Neural cell (in vitro differentiated cells): ENCODE measurements around the gene SDC1.

ENCODE experiments used
- EP300 ChIP-seq: fragments of 450-650 bp; conservative IDR thresholded peaks from 2 replicates; pipeline ENCODE4 v1.6.1; 2014; ENCODE audit warnings: antibody characterized with exemption, mild to moderate bottlenecking, moderate library complexity; ENCODE audit not compliant: poor library complexity, severe bottlenecking
- EZH2 ChIP-seq: fragments of 200-600, 300-800 bp; shearing (Covaris generic), sonication (generic); IDR thresholded peaks from 2 replicates; pipeline ENCODE4 v1.6.1; 2014; ENCODE audit warnings: antibody characterized with exemption, low read length, borderline replicate concordance, mild to moderate bottlenecking; ENCODE audit not compliant: insufficient read depth, poor library complexity, severe bottlenecking
- MXI1 ChIP-seq: fragments of 450-650 bp; conservative IDR thresholded peaks from 2 replicates; pipeline ENCODE4 v1.6.1; 2014; ENCODE audit warnings: antibody characterized with exemption, mild to moderate bottlenecking; ENCODE audit not compliant: poor library complexity, severe bottlenecking
- POLR2AphosphoS5 ChIP-seq: IDR thresholded peaks from 2 replicates; pipeline ENCODE4 v1.6.1; 2012
- RAD21 ChIP-seq: fragments of 450-650 bp; conservative IDR thresholded peaks from 2 replicates; pipeline ENCODE4 v1.6.1; 2014; ENCODE audit warnings: antibody characterized with exemption, mild to moderate bottlenecking, moderate library complexity
- SMC3 ChIP-seq: fragments of 450-650 bp; conservative IDR thresholded peaks from 2 replicates; pipeline ENCODE4 v1.6.1; 2014; ENCODE audit warnings: antibody characterized with exemption, mild to moderate bottlenecking, moderate library complexity; ENCODE audit not compliant: poor library complexity
- TAF1 ChIP-seq: IDR thresholded peaks from 2 replicates; pipeline ENCODE4 v1.6.1; 2012; ENCODE audit warnings: low read depth
- TF ChIP-seq, protein P1 (sequence below): fragments of 450-650 bp; IDR thresholded peaks from 2 replicates; pipeline ENCODE4 v1.5.1; 2014; ENCODE audit warnings: antibody characterized with exemption, mild to moderate bottlenecking, moderate library complexity; ENCODE audit not compliant: poor library complexity, severe bottlenecking
- TF ChIP-seq, protein P2 (sequence below): IDR thresholded peaks from 2 replicates; pipeline ENCODE4 v1.6.1; 2012; ENCODE audit warnings: borderline replicate concordance

GRCh38 chr2:20175931-20176330 lies 49.0 kb downstream of the SDC1 start:
- TF ChIP-seq POLR2AphosphoS5 (no peak), RAD21 (no peak), EZH2 (no peak), EP300 (no peak), TAF1 (no peak), SMC3 (no peak), MXI1 (no peak)
- TF ChIP-seq, protein P1, sequence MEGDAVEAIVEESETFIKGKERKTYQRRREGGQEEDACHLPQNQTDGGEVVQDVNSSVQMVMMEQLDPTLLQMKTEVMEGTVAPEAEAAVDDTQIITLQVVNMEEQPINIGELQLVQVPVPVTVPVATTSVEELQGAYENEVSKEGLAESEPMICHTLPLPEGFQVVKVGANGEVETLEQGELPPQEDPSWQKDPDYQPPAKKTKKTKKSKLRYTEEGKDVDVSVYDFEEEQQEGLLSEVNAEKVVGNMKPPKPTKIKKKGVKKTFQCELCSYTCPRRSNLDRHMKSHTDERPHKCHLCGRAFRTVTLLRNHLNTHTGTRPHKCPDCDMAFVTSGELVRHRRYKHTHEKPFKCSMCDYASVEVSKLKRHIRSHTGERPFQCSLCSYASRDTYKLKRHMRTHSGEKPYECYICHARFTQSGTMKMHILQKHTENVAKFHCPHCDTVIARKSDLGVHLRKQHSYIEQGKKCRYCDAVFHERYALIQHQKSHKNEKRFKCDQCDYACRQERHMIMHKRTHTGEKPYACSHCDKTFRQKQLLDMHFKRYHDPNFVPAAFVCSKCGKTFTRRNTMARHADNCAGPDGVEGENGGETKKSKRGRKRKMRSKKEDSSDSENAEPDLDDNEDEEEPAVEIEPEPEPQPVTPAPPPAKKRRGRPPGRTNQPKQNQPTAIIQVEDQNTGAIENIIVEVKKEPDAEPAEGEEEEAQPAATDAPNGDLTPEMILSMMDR, result no peak
- TF ChIP-seq, protein P2, sequence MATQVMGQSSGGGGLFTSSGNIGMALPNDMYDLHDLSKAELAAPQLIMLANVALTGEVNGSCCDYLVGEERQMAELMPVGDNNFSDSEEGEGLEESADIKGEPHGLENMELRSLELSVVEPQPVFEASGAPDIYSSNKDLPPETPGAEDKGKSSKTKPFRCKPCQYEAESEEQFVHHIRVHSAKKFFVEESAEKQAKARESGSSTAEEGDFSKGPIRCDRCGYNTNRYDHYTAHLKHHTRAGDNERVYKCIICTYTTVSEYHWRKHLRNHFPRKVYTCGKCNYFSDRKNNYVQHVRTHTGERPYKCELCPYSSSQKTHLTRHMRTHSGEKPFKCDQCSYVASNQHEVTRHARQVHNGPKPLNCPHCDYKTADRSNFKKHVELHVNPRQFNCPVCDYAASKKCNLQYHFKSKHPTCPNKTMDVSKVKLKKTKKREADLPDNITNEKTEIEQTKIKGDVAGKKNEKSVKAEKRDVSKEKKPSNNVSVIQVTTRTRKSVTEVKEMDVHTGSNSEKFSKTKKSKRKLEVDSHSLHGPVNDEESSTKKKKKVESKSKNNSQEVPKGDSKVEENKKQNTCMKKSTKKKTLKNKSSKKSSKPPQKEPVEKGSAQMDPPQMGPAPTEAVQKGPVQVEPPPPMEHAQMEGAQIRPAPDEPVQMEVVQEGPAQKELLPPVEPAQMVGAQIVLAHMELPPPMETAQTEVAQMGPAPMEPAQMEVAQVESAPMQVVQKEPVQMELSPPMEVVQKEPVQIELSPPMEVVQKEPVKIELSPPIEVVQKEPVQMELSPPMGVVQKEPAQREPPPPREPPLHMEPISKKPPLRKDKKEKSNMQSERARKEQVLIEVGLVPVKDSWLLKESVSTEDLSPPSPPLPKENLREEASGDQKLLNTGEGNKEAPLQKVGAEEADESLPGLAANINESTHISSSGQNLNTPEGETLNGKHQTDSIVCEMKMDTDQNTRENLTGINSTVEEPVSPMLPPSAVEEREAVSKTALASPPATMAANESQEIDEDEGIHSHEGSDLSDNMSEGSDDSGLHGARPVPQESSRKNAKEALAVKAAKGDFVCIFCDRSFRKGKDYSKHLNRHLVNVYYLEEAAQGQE, result no peak
